ENCODE measurements around the gene PLCG1.
"Not testable (repeated sequence)": the region's sequence is repeated elsewhere in the genome, so short reads cannot be mapped to it uniquely, and the experiment has no call there.

Gene PLCG1

GRCh38 chr20:41136680-41137613 lies at the start of gene PLCG1:
PLCG1 (plus strand) TSS chr20:41137543; CDS start chr20:41137642, 99 bp downstream.
- peak; percentile 83 to 88 for DNase-seq

- no peak for DNase-seq
Observed at GRCh38 chr20:41087777-41088176, 49.6 kb upstream of the PLCG1 start.

- no peak for DNase-seq
Observed at GRCh38 chr20:41089555-41089954, 47.8 kb upstream of the PLCG1 start.

- no peak for DNase-seq
Observed at GRCh38 chr20:41091927-41092326, 45.4 kb upstream of the PLCG1 start.

GRCh38 chr20:41094353-41095055 lies 42.8 kb upstream of the PLCG1 start:
- DNase-seq: peak in 1 of 2 experiments; percentile 34

- DNase-seq: peak; percentile 45 to 50
Observed at GRCh38 chr20:41095110-41095969, 42.0 kb upstream of the PLCG1 start.

- DNase-seq: no peak
Observed at GRCh38 chr20:41098703-41099250, 38.6 kb upstream of the PLCG1 start.

GRCh38 chr20:41100001-41100480 lies 37.3 kb upstream of the PLCG1 start:
- DNase-seq: no peak

GRCh38 chr20:41101660-41102059 lies 35.7 kb upstream of the PLCG1 start:
- no peak for DNase-seq

GRCh38 chr20:41108531-41108930 lies 28.8 kb upstream of the PLCG1 start:
- DNase-seq: no peak

GRCh38 chr20:41110012-41110411 lies 27.3 kb upstream of the PLCG1 start:
- DNase-seq: no peak

GRCh38 chr20:41110930-41111577 lies 26.3 kb upstream of the PLCG1 start:
- DNase-seq: no peak

GRCh38 chr20:41111578-41111951 lies 25.8 kb upstream of the PLCG1 start:
- no peak for DNase-seq

- no peak for DNase-seq
Observed at GRCh38 chr20:41116282-41116956, 20.9 kb upstream of the PLCG1 start.

- DNase-seq: not testable (repeated sequence)
Observed at GRCh38 chr20:41118159-41118558, 19.2 kb upstream of the PLCG1 start.

- no peak for DNase-seq
Observed at GRCh38 chr20:41118632-41119031, 18.7 kb upstream of the PLCG1 start.

- no peak for DNase-seq
Observed at GRCh38 chr20:41119614-41120561, 17.5 kb upstream of the PLCG1 start.

- DNase-seq: no peak
Observed at GRCh38 chr20:41121399-41121798, 15.9 kb upstream of the PLCG1 start.

- no peak for DNase-seq
Observed at GRCh38 chr20:41123631-41124030, 13.7 kb upstream of the PLCG1 start.

- DNase-seq: no peak
Observed at GRCh38 chr20:41124451-41125094, 12.8 kb upstream of the PLCG1 start.

All from stimulated activated CD4-positive, alpha-beta T cell treated with anti-CD3 and anti-CD28 coated beads, Interleukin-4, amount 100 ng/mL, for 4 hours (primary cell).